HepG2 (cell line): ENCODE results near the gene ZBTB25. TPM values are rescaled to one million over a fixed set of nuclear protein-coding genes. Genes with fewer than 3 reads are reported as not detected.
A peak's percentile ranks its signal among the peaks of the same experiment; 100 is the strongest.

Source experiments
- CREB1 ChIP-seq, 2 experiments: fragments of 450-650 bp in 1 of 2; IDR thresholded peaks; 2 replicates each; pipeline ENCODE4 v1.6.1; 2016 to 2017; ENCODE audit warnings: control low read depth in 1 of 2, mild to moderate bottlenecking in 1 of 2, missing compliant biosample characterization in 1 of 2, missing genetic modification characterization in 1 of 2
- E2F1 ChIP-seq: sonication (generic); formaldehyde crosslinking; IDR thresholded peaks from 2 replicates; pipeline ENCODE4 v1.5.0; 2020; ENCODE audit warnings: missing genetic modification reagents
- FOXA3 ChIP-seq: IDR thresholded peaks from 2 replicates; pipeline ENCODE4 v1.6.1; 2016; ENCODE audit warnings: missing genetic modification reagents, missing compliant biosample characterization
- FOXJ3 ChIP-seq: sonication (generic); formaldehyde crosslinking; IDR thresholded peaks from 2 replicates; pipeline ENCODE4 v1.4.0; 2020; ENCODE audit warnings: missing genetic modification reagents, mild to moderate bottlenecking, borderline replicate concordance
- HDAC6 ChIP-seq: fragments of 200-600 bp; sonication (generic); IDR thresholded peaks from 2 replicates; pipeline ENCODE4 v1.7.0; 2017; ENCODE audit warnings: mild to moderate bottlenecking, antibody characterized with exemption, low read length, low read depth
- KLF11 ChIP-seq: IDR thresholded peaks from 2 replicates; pipeline ENCODE4 v1.6.1; 2016; ENCODE audit warnings: missing compliant biosample characterization
- MAF1 ChIP-seq: sonication (generic); formaldehyde crosslinking; IDR thresholded peaks from 2 replicates; pipeline ENCODE4 v1.5.0; 2020; ENCODE audit warnings: missing genetic modification reagents, borderline replicate concordance
- NFE2L2 ChIP-seq: fragments of 150-350 bp; IDR thresholded peaks from 2 replicates; pipeline ENCODE4 v1.6.1; 2014; ENCODE audit warnings: low read length
- NONO ChIP-seq, 2 experiments: fragments of 450-650 bp in 1 of 2; sonication (generic) in 1 of 2; formaldehyde crosslinking in 1 of 2; IDR thresholded peaks in 1 of 2; conservative IDR thresholded peaks in 1 of 2; 2 replicates each; pipeline versions ENCODE4 v1.6.1 to v1.8.0; 2017 to 2022; ENCODE audit warnings: mild to moderate bottlenecking in 1 of 2, missing genetic modification reagents in 1 of 2, moderate library complexity in 1 of 2
- SIN3A ChIP-seq: IDR thresholded peaks from 2 replicates; pipeline ENCODE4 v1.6.1; 2011; ENCODE audit warnings: low read depth, mild to moderate bottlenecking, control low read depth, low read length, borderline replicate concordance
- ZNF142 ChIP-seq: sonication (generic); formaldehyde crosslinking; IDR thresholded peaks from 2 replicates; pipeline ENCODE4 v1.4.0; 2020; ENCODE audit warnings: missing genetic modification reagents
- ZNF263 ChIP-seq: sonication (generic); formaldehyde crosslinking; IDR thresholded peaks from 2 replicates; pipeline ENCODE4 v1.4.0; 2020; ENCODE audit warnings: missing genetic modification reagents
- ZNF292 ChIP-seq: sonication (generic); formaldehyde crosslinking; IDR thresholded peaks from 2 replicates; pipeline ENCODE4 v1.8.1; 2022; ENCODE audit warnings: mild to moderate bottlenecking, low read depth, missing genetic modification reagents, borderline replicate concordance
- ZNF296 ChIP-seq: sonication (generic); formaldehyde crosslinking; conservative IDR thresholded peaks from 2 replicates; pipeline ENCODE4 v1.5.0; 2020; ENCODE audit warnings: mild to moderate bottlenecking, missing genetic modification reagents
- ZNF30 ChIP-seq: sonication (generic); formaldehyde crosslinking; IDR thresholded peaks from 2 replicates; pipeline ENCODE4 v1.5.0; 2020; ENCODE audit warnings: mild to moderate bottlenecking, missing genetic modification reagents
- ZNF460 ChIP-seq: sonication (generic); formaldehyde crosslinking; IDR thresholded peaks from 2 replicates; pipeline ENCODE4 v1.5.1; 2020; ENCODE audit warnings: missing genetic modification reagents, mild to moderate bottlenecking, borderline replicate concordance
- ZNF598 ChIP-seq: sonication (generic); formaldehyde crosslinking; IDR thresholded peaks from 2 replicates; pipeline ENCODE4 v1.5.1; 2020; ENCODE audit warnings: mild to moderate bottlenecking, missing genetic modification reagents, borderline replicate concordance
- ZNF709 ChIP-seq: sonication (generic); formaldehyde crosslinking; IDR thresholded peaks from 2 replicates; pipeline ENCODE4 v1.5.0; 2020; ENCODE audit warnings: mild to moderate bottlenecking, missing genetic modification reagents
- ZNF766 ChIP-seq: sonication (generic); formaldehyde crosslinking; IDR thresholded peaks from 2 replicates; pipeline ENCODE4 v1.5.0; 2020; ENCODE audit warnings: missing genetic modification reagents, borderline replicate concordance
- ZNF782 ChIP-seq: sonication (generic); formaldehyde crosslinking; IDR thresholded peaks from 2 replicates; pipeline ENCODE4 v1.4.0; 2020; ENCODE audit warnings: missing genetic modification reagents, mild to moderate bottlenecking, borderline replicate concordance
- ZNF850 ChIP-seq: sonication (generic); formaldehyde crosslinking; conservative IDR thresholded peaks from 2 replicates; pipeline ENCODE4 v1.9.0; 2021; ENCODE audit warnings: mild to moderate bottlenecking, missing genetic modification reagents
- polyA plus RNA-seq, 8 experiments: library from polyadenylated mRNA; depleted of rRNA in 3 of 8; stranded (reverse) in 7 of 8; unstranded in 1 of 8; fragments of >200 nt; fragmentation: Illumina TruSeq in 4 of 8; extraction: Trizol in 4 of 8; gene quantifications; 2 replicates each; pipeline versions ENCODE4 v1.2.1 to v1.2.3, GENCODE V29; 2011 to 2016; ENCODE audit warnings: low read depth in 4 of 8, missing spikeins in 1 of 8, mixed read lengths in 1 of 8; ENCODE audit not compliant: insufficient read depth in 1 of 8
- total RNA-seq, 5 experiments: library from RNA; depleted of rRNA; stranded (reverse); fragments of >200 nt; fragmentation: Illumina TruSeq; extraction: Trizol; gene quantifications; 2 replicates each; pipeline ENCODE4 v1.2.3, GENCODE V29; 2016; ENCODE audit warnings: low read depth in 1 of 5

ZBTB25 gene
- total and polyA plus RNA-seq, 2 of the 13 experiments (the other 11 are each of a cell fraction or from before 2014, with no cell fraction given), result 3.5 to 7.6 TPM

- TF ChIP-seq ZNF292 (CRISPR knock-in tag) (no peak; the same call in 1 of the 2 replicates), CREB1 (IDR thresholded peaks at IDR 0.05) (no peak; the same call in 1 of the 2 replicates), CREB1 (CRISPR knock-in tag; IDR thresholded peaks at IDR 0.05) (no peak), KLF11 (CRISPR knock-in tag) (no peak; the same call in 1 of the 2 replicates), ZNF460 (peak; percentile 22; the same call in 1 of the 2 replicates), ZNF598 (CRISPR knock-in tag) (no peak), HDAC6 (no peak), ZNF709 (peak; percentile 49; the same call in 1 of the 2 replicates), FOXJ3 (CRISPR knock-in tag) (no peak), NONO (IDR thresholded peaks at IDR 0.05) (no peak), NONO (CRISPR knock-in tag; conservative IDR thresholded peaks at IDR 0.05) (peak; percentile 37; the same call in 1 of the 2 replicates), E2F1 (peak; percentile 89), ZNF766 (CRISPR knock-in tag) (no peak; the same call in 1 of the 2 replicates), ZNF142 (CRISPR knock-in tag) (peak; percentile 92), ZNF30 (CRISPR knock-in tag) (peak; percentile 11; the same call in 1 of the 2 replicates), ZNF263 (CRISPR knock-in tag) (no peak), ZNF296 (CRISPR knock-in tag) (no peak; the same call in 1 of the 2 replicates), ZNF850 (CRISPR knock-in tag) (peak; percentile 73; the same call in 1 of the 2 replicates), ZNF782 (CRISPR knock-in tag) (no peak; the same call in 1 of the 2 replicates), MAF1 (CRISPR knock-in tag) (no peak), SIN3A (no peak), NFE2L2 (no peak), FOXA3 (no peak; the same call in 1 of the 2 replicates)
Observed at GRCh38 chr14:64503434-64504309, at the start of gene ZBTB25 (continued).
